Thoracic aorta (tissue), 2 donors: ENCODE results near the gene MAX. TPM values are rescaled to one million over a fixed set of nuclear protein-coding genes. Genes with fewer than 3 reads are reported as not detected.

Experiments used
- ATAC-seq: fragments of 150-250 bp; one replicate; pipeline ENCODE4 v1.8.0; 2017; ENCODE audit warnings: low read depth; ENCODE audit not compliant: insufficient number of reproducible peaks, low FRiP score
- DNase-seq: peaks from one replicate; pipeline ENCODE4 v3.0.0-alpha.2; 2020; ENCODE audit warnings: low spot score
- H3K27ac ChIP-seq, 2 donors: fragments of 200-600 bp; sonication (generic); 1 replicate in 1 of 2; 2 replicates in 1 of 2; pipeline ENCODE4 v1.5.1; 2016; ENCODE audit warnings: mild to moderate bottlenecking in 2 of 2, moderate library complexity in 2 of 2
- H3K27me3 ChIP-seq: fragments of 200-600 bp; sonication (generic); replicated peaks from 2 replicates; pipeline ENCODE4 v1.6.0; 2016; ENCODE audit warnings: mild to moderate bottlenecking; ENCODE audit not compliant: insufficient read depth
- H3K36me3 ChIP-seq: fragments of 200-600 bp; sonication (generic); one replicate; pipeline ENCODE4 v1.5.1; 2016
- H3K4me1 ChIP-seq, 2 donors: fragments of 200-600 bp; sonication (generic); 1 replicate in 1 of 2; 2 replicates in 1 of 2; pipeline versions ENCODE4 v1.5.1 to v1.6.0; 2016; ENCODE audit warnings: low read depth in 2 of 2, mild to moderate bottlenecking in 1 of 2; ENCODE audit not compliant: control insufficient read depth in 1 of 2
- H3K4me3 ChIP-seq: fragments of 200-600 bp; sonication (generic); 2 replicates; pipeline ENCODE4 v1.5.1; 2016; ENCODE audit warnings: mild to moderate bottlenecking
- H3K9me3 ChIP-seq: fragments of 200-600 bp; sonication (generic); 2 replicates; pipeline ENCODE4 v1.5.1; 2016
- total RNA-seq, 2 donors: library from RNA; depleted of rRNA; stranded (reverse); fragments of >200 nt; gene quantifications; one replicate each; pipeline versions ENCODE4 v1.1.0 to v1.2.3, GENCODE V29; 2016
- TF ChIP-seq, protein P1 (sequence below): fragments of 200-600 bp; sonication (generic); IDR thresholded peaks from one replicate; pipeline ENCODE4 v1.5.1; 2019; ENCODE audit warnings: antibody characterized with exemption

The MAX gene
- total RNA-seq, 2 donors from 2014 or later, result 33.2 to 52.8 TPM

DNA sequence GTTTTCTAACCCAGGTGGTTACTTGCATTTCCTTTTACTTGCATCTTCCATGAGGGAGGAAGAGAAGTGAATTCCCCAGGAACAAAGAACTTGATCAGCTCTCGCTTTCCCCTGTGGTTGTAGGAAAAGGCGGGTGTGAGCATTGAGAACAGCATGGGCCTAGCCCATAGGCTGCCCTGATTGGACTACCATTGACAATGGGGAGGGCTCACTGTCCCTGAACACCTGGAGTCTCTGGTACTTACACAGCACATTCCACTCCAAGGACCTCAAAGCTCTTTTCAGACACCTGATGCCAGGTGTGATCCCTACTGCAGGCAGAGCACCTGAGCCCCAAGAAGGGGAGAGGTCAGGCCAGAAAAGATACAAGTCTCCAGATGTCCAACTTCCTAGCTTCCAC lies 25.0 kb downstream of the MAX start:
- no peaks in the 10 kb centered on the region for H3K27me3 ChIP-seq
- TF ChIP-seq, protein P1, sequence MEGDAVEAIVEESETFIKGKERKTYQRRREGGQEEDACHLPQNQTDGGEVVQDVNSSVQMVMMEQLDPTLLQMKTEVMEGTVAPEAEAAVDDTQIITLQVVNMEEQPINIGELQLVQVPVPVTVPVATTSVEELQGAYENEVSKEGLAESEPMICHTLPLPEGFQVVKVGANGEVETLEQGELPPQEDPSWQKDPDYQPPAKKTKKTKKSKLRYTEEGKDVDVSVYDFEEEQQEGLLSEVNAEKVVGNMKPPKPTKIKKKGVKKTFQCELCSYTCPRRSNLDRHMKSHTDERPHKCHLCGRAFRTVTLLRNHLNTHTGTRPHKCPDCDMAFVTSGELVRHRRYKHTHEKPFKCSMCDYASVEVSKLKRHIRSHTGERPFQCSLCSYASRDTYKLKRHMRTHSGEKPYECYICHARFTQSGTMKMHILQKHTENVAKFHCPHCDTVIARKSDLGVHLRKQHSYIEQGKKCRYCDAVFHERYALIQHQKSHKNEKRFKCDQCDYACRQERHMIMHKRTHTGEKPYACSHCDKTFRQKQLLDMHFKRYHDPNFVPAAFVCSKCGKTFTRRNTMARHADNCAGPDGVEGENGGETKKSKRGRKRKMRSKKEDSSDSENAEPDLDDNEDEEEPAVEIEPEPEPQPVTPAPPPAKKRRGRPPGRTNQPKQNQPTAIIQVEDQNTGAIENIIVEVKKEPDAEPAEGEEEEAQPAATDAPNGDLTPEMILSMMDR, result no peak
- no peak overlapping the region for H3K27ac ChIP-seq
- H3K4me3 ChIP-seq, result no peak overlapping the region
- no peak for ATAC-seq
- H3K36me3 ChIP-seq, result peaks cover 8% of the 10 kb centered on the region
- no peaks in the 10 kb centered on the region for H3K9me3 ChIP-seq
- H3K4me1 ChIP-seq, result peaks cover 18 to 35% of the 10 kb centered on the region in 2 donors
- no peak for DNase-seq

DNA sequence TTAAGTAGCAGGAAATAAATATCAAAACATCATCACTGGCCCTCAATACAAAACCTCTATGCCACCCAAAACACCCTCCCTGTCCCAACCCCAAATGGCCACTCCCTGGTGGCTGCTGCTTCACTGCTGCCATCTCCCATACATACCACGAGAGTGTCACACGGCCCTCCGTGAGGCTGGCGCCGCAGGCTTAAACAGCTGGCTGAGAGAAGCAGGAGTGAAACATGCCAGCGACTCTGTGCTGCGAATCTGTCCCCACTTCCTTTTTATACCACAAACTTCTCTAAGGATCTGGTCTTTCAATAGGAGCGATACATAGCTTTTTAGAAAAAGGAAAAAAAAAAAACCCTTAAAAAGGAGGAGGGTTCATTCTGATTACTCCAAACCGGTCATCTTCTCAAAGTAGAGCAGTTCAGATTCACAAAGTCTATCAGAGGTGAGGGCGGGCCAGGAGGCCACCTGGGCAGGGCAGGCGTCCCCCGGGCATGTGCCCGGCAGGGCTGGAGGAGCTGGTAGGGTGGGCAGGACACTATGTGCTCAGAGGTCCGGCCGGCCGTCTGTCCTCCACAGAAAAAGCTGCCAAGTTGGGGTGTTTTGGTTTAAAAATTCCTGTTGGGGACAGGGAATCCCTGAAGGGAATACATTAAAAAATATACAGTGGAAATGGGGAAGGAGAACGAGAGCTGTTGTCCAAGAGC lies 26.5 kb downstream of the MAX start:
- Histone ChIP-seq H3K9me3 (no peaks in the 10 kb centered on the region), H3K27ac (no peak overlapping the region), H3K4me1 (peaks cover 18 to 30% of the 10 kb centered on the region in 2 donors), H3K27me3 (no peaks in the 10 kb centered on the region), H3K36me3 (peaks cover 4% of the 10 kb centered on the region), H3K4me3 (no peak overlapping the region)
- DNase-seq (no peak), ATAC-seq (no peak)
- TF ChIP-seq, protein P1, result no peak

DNA sequence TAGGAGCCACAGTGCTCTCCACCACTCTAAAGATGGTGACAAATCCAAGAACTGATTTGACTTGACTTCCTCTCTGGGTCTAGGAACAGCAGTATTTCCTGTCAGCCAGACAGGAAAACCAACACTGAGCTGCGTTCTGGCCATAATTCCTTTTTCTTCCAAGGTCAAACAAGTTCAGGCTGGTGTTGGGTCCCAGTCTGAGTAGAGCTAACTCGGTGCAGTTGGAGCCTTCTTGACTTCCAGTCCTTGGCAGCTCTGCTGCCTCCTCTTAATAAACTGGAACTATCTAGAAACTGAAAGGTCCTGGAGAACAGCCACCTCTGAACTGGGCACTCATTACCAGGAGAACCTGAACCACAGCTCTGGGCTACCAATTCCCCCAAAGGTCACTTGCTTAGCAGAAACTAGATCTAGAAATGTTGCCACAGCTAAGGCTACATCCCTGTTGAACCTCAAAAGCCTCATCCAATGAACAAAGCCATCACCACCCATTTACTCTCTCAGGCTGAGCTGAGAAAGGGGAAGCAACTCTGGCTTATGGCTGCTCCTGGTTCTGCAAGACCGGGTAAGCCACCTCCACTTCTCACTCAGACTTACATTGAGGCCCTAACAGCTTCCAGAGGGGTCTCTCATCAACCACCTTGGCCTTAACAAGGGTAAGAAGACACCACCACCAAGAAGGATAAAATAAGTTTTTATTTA lies 27.7 kb downstream of the MAX start:
- Histone ChIP-seq H3K27ac (peak overlapping the region in 1 of 2 donors; percentile 6), H3K36me3 (peaks cover 7% of the 10 kb centered on the region), H3K27me3 (no peaks in the 10 kb centered on the region), H3K4me3 (no peak overlapping the region), H3K4me1 (peaks cover 17 to 34% of the 10 kb centered on the region in 2 donors), H3K9me3 (no peaks in the 10 kb centered on the region)
- TF ChIP-seq, protein P1, result no peak
- DNase-seq (no peak), ATAC-seq (no peak)

DNA sequence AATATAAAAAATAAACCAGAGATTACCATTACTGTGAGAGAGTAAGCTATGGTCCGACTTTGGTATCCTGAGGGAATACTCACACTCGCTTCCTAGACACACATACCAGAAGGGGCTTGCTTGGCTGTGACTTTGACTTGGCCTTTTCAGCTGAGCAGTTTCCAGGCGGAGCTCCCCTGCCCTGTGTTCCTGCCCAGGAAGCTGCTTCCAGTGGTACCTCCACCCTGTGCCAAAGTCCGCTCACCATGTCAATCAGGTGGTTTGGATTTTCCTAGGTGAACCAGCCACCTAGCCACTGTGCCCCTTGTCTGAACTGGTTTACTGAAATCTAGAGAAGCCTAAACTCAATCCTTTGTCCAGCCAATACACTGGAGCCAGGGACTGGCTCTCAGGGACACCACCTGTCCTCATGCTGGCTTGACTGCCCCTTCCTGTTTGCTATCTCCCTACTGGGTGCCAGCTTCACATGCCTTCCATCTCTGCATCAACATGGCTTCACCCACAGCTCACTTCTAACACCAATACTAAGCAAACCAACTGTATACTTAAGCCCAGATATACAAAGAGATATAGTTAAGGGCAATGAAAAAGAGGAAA lies 28.6 kb downstream of the MAX start:
- Histone ChIP-seq H3K36me3 (peaks cover 11% of the 10 kb centered on the region), H3K27me3 (no peaks in the 10 kb centered on the region), H3K27ac (no peak overlapping the region), H3K4me1 (peaks cover 17 to 34% of the 10 kb centered on the region in 2 donors), H3K4me3 (no peak overlapping the region), H3K9me3 (no peaks in the 10 kb centered on the region)
- ATAC-seq, result no peak
- TF ChIP-seq, protein P1, result no peak
- no peak for DNase-seq

DNA sequence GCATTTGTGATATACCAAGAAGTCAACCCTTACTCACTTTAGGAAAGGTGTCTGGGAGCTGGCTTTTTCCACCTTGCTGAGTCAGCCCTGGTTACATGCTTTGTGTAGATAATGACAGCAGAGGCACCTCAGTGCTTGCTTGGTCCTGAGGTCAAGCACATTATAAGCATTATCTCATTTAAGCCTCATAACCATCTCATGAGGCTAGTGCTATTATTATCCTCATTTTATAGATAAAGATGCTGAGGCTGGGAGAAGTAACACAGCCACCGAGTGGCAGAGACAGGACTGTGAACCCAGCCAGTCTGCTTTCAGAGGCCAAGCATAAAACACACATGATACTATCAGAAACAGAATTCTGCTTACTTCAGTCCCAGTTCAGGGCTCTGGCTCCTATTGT lies 29.4 kb downstream of the MAX start:
- Histone ChIP-seq H3K27me3 (no peaks in the 10 kb centered on the region), H3K4me3 (no peak overlapping the region), H3K9me3 (no peaks in the 10 kb centered on the region), H3K4me1 (peaks cover 17 to 34% of the 10 kb centered on the region in 2 donors), H3K27ac (no peak overlapping the region), H3K36me3 (peaks cover 11% of the 10 kb centered on the region)
- DNase-seq (no peak), ATAC-seq (no peak)
- TF ChIP-seq, protein P1, result no peak
